ENCODE measurements around the gene IRF4.

The IRF4 gene

DNA sequence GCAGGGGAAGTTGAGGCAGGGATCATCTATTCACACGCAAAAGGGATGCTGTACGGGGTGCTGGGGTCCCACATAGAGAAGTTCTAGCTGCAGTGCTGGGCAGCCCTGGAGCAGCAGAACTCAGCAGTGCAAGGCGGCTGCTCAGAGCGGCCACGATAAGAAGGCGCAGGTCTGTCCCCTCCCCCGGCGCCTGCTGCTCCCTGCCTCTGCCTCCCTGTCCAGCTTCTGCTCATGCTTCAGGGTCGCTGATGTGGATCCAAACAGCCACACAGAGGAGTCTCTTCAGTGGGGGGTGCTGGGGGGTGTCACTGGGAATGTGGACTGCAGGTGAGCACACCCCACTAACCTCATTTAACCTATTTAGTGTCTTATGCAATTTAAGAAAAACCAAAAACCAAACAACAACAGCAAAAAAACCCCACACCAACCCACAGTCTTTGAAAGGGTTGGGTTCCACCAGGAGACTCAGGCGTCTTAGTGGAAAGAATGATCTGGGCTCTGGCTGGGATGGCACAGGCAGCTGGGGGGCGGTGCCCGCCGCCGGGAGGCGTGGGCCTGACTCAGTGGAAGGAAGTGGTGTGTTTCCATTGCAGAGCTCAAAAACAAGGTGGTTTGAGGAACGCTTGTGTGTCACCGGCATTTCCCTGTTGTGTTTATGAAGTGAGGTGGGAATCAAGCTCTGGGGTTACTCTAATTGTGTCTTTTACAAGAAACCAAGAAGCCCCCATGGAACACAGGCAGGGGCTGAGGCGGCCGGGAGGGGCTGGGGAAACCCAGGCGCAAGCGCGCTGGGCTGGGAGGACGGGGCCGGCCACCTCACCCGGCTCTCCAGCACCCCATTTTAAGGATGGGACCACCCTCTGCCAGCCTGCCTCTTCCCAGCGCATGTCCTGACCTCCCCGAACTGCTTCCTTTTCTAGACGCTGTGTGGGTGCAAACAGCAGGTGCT, 55.1 kb downstream of the IRF4 start:
- no peak for ATAC-seq
- TF ChIP-seq PPARA (CRISPR knock-in tag; IDR thresholded peaks at IDR 0.05; ENCODE audit: borderline replicate concordance) (no peak), ZFP3 (CRISPR knock-in tag; IDR thresholded peaks at IDR 0.05) (no peak), GLIS3 (CRISPR knock-in tag; IDR thresholded peaks at IDR 0.05) (no peak), CSDC2 (CRISPR knock-in tag; IDR thresholded peaks at IDR 0.05) (no peak), RARB (CRISPR knock-in tag; IDR thresholded peaks at IDR 0.05) (no peak), ZNF8 (CRISPR knock-in tag; IDR thresholded peaks at IDR 0.05) (no peak), ESRRG (CRISPR knock-in tag; IDR thresholded peaks at IDR 0.05) (no peak), ZNF70 (CRISPR knock-in tag; IDR thresholded peaks at IDR 0.05) (no peak), ZNF565 (CRISPR knock-in tag; conservative IDR thresholded peaks at IDR 0.05; ENCODE audit: low read depth) (no peak)
- TF ChIP-seq, protein P1, sequence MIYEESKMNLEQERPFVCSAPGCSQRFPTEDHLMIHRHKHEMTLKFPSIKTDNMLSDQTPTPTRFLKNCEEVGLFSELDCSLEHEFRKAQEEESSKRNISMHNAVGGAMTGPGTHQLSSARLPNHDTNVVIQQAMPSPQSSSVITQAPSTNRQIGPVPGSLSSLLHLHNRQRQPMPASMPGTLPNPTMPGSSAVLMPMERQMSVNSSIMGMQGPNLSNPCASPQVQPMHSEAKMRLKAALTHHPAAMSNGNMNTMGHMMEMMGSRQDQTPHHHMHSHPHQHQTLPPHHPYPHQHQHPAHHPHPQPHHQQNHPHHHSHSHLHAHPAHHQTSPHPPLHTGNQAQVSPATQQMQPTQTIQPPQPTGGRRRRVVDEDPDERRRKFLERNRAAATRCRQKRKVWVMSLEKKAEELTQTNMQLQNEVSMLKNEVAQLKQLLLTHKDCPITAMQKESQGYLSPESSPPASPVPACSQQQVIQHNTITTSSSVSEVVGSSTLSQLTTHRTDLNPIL (CRISPR knock-in tag; IDR thresholded peaks at IDR 0.05; ENCODE audit: low read depth), result no peak
- TF ChIP-seq, protein P2, sequence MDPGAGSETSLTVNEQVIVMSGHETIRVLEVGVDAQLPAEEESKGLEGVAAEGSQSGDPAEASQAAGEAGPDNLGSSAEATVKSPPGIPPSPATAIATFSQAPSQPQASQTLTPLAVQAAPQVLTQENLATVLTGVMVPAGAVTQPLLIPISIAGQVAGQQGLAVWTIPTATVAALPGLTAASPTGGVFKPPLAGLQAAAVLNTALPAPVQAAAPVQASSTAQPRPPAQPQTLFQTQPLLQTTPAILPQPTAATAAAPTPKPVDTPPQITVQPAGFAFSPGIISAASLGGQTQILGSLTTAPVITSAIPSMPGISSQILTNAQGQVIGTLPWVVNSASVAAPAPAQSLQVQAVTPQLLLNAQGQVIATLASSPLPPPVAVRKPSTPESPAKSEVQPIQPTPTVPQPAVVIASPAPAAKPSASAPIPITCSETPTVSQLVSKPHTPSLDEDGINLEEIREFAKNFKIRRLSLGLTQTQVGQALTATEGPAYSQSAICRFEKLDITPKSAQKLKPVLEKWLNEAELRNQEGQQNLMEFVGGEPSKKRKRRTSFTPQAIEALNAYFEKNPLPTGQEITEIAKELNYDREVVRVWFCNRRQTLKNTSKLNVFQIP (CRISPR knock-in tag; IDR thresholded peaks at IDR 0.05; ENCODE audit: borderline replicate concordance, low read depth), result no peak

DNA sequence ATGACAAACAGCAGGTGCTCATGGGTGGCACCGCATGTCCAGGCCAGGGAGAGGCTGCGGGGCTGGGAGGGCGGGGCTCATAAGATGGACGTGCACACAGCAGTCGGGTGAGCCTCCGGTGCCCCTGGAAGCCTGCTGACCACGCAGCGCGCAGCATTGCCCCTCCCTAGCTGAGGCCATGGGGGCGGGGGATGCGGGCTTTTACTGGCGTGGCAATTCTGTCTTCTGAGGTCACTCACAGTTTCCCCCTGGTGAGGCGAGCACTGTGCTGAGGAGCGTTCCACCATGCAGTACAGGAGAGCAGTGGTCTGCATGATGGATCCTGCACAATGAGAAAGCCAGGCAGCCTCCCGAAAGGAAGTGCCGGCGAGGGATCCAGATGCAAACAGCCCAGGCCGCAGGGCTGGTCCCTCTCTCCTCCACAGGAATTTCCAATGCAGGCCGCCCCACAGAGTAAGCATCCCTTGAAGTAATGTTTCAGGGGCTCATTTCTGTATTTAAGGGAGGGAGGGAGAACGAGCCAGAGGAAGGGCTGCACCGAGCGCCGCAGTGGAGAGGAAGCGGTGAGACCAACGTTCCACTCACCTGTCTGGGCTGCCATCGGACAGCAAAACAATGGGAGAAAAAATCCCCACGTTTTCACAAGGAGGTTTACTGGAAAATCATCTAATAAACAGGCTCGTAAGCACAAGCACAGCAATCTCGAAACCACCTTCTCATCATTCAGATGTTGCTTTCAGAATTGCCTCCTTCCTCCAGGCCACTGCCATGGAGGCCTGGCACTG, 56.0 kb downstream of the IRF4 start:
- TF ChIP-seq ZNF565 (CRISPR knock-in tag; conservative IDR thresholded peaks at IDR 0.05; ENCODE audit: low read depth) (no peak), ZNF70 (CRISPR knock-in tag; IDR thresholded peaks at IDR 0.05) (no peak), ZNF8 (CRISPR knock-in tag; IDR thresholded peaks at IDR 0.05) (no peak), OSR1 (CRISPR knock-in tag; IDR thresholded peaks at IDR 0.05) (no peak), ISL1 (CRISPR knock-in tag; IDR thresholded peaks at IDR 0.05) (no peak), ZFP30 (CRISPR knock-in tag; IDR thresholded peaks at IDR 0.05) (no peak), SNAI2 (CRISPR knock-in tag; IDR thresholded peaks at IDR 0.05) (no peak), BACH2 (CRISPR knock-in tag; IDR thresholded peaks at IDR 0.05; ENCODE audit: borderline replicate concordance) (no peak), ARNTL (CRISPR knock-in tag; IDR thresholded peaks at IDR 0.05; ENCODE audit: borderline replicate concordance, low read depth) (no peak), CSDC2 (CRISPR knock-in tag; IDR thresholded peaks at IDR 0.05) (no peak), TCF4 (CRISPR knock-in tag; IDR thresholded peaks at IDR 0.05; ENCODE audit: borderline replicate concordance) (no peak), RARB (CRISPR knock-in tag; IDR thresholded peaks at IDR 0.05) (no peak), ZFP3 (CRISPR knock-in tag; IDR thresholded peaks at IDR 0.05) (no peak), GLIS3 (CRISPR knock-in tag; IDR thresholded peaks at IDR 0.05) (no peak)
- TF ChIP-seq, protein P1 (CRISPR knock-in tag; IDR thresholded peaks at IDR 0.05; ENCODE audit: low read depth), result no peak
- TF ChIP-seq, protein P3, sequence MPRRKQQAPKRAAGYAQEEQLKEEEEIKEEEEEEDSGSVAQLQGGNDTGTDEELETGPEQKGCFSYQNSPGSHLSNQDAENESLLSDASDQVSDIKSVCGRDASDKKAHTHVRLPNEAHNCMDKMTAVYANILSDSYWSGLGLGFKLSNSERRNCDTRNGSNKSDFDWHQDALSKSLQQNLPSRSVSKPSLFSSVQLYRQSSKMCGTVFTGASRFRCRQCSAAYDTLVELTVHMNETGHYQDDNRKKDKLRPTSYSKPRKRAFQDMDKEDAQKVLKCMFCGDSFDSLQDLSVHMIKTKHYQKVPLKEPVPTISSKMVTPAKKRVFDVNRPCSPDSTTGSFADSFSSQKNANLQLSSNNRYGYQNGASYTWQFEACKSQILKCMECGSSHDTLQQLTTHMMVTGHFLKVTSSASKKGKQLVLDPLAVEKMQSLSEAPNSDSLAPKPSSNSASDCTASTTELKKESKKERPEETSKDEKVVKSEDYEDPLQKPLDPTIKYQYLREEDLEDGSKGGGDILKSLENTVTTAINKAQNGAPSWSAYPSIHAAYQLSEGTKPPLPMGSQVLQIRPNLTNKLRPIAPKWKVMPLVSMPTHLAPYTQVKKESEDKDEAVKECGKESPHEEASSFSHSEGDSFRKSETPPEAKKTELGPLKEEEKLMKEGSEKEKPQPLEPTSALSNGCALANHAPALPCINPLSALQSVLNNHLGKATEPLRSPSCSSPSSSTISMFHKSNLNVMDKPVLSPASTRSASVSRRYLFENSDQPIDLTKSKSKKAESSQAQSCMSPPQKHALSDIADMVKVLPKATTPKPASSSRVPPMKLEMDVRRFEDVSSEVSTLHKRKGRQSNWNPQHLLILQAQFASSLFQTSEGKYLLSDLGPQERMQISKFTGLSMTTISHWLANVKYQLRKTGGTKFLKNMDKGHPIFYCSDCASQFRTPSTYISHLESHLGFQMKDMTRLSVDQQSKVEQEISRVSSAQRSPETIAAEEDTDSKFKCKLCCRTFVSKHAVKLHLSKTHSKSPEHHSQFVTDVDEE (CRISPR knock-in tag; IDR thresholded peaks at IDR 0.05), result no peak
- TF ChIP-seq, protein P4, sequence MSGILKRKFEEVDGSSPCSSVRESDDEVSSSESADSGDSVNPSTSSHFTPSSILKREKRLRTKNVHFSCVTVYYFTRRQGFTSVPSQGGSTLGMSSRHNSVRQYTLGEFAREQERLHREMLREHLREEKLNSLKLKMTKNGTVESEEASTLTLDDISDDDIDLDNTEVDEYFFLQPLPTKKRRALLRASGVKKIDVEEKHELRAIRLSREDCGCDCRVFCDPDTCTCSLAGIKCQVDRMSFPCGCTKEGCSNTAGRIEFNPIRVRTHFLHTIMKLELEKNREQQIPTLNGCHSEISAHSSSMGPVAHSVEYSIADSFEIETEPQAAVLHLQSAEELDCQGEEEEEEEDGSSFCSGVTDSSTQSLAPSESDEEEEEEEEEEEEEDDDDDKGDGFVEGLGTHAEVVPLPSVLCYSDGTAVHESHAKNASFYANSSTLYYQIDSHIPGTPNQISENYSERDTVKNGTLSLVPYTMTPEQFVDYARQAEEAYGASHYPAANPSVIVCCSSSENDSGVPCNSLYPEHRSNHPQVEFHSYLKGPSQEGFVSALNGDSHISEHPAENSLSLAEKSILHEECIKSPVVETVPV (CRISPR knock-in tag; IDR thresholded peaks at IDR 0.05), result no peak
- TF ChIP-seq, protein P5, sequence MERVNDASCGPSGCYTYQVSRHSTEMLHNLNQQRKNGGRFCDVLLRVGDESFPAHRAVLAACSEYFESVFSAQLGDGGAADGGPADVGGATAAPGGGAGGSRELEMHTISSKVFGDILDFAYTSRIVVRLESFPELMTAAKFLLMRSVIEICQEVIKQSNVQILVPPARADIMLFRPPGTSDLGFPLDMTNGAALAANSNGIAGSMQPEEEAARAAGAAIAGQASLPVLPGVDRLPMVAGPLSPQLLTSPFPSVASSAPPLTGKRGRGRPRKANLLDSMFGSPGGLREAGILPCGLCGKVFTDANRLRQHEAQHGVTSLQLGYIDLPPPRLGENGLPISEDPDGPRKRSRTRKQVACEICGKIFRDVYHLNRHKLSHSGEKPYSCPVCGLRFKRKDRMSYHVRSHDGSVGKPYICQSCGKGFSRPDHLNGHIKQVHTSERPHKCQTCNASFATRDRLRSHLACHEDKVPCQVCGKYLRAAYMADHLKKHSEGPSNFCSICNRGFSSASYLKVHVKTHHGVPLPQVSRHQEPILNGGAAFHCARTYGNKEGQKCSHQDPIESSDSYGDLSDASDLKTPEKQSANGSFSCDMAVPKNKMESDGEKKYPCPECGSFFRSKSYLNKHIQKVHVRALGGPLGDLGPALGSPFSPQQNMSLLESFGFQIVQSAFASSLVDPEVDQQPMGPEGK (CRISPR knock-in tag; IDR thresholded peaks at IDR 0.05; ENCODE audit: borderline replicate concordance), result no peak
- ATAC-seq, result peak; percentile 16; the same call in 1 of the 3 replicates

Measured in SK-N-SH treated with all-trans-retinoic acid at 6 μM for 48 hours (cell line).